ENCODE results near the gene FHAD1.
A peak's percentile ranks its signal among the peaks of the same experiment; 100 is the strongest.

FHAD1 gene

GRCh38 chr1:15229707-15230131 is 17.3 kb upstream of the FHAD1 start:
- no peaks in the 10 kb centered on the region for H3K79me2 ChIP-seq (ENCODE audit: low read length)
- H3K4me2 ChIP-seq (ENCODE audit: low read depth, low read length) = no peak overlapping the region
- no peak for DNase-seq
- H4K20me1 ChIP-seq (ENCODE audit: insufficient read depth, low read length) = no peaks in the 10 kb centered on the region
- no peak overlapping the region for H3K4me3 ChIP-seq (ENCODE audit: low read length)
- H3K4me1 ChIP-seq (ENCODE audit: low read length) = peaks cover 12% of the 10 kb centered on the region
- H2AFZ ChIP-seq (ENCODE audit: low read length) = no peak overlapping the region
- no peaks in the 10 kb centered on the region for H3K27me3 ChIP-seq (replicated peaks; ENCODE audit: insufficient read depth, low read length)
- no peak overlapping the region for H3K27ac ChIP-seq (ENCODE audit: low read length)
- H3K9me3 ChIP-seq (replicated peaks; ENCODE audit: insufficient read depth, low read length) = no peaks in the 10 kb centered on the region
- H3K9ac ChIP-seq (ENCODE audit: low read length) = no peak overlapping the region
- TF ChIP-seq CTCF (IDR thresholded peaks at IDR 0.05; ENCODE audit: low read length) (no peak), EZH2phosphoT487 (IDR thresholded peaks at IDR 0.05; ENCODE audit: low read length) (no peak), EZH2 (optimal IDR thresholded peaks at IDR 0.05; ENCODE audit: low read depth, low read length) (no peak)
- no peaks in the 10 kb centered on the region for H3K9me2 ChIP-seq (replicated peaks; ENCODE audit: insufficient read depth, low read length)
- H3F3A ChIP-seq (ENCODE audit: insufficient read depth, low read length) = peaks cover 8% of the 10 kb centered on the region
- no peaks in the 10 kb centered on the region for H3K36me3 ChIP-seq (replicated peaks; ENCODE audit: insufficient read depth, low read length)

GRCh38 chr1:15231714-15232201 is 15.3 kb upstream of the FHAD1 start:
- TF ChIP-seq CTCF (IDR thresholded peaks at IDR 0.05; ENCODE audit: low read length) = no peak
- no peak for TF ChIP-seq EZH2phosphoT487 (IDR thresholded peaks at IDR 0.05; ENCODE audit: low read length)
- Histone ChIP-seq H3K9ac (ENCODE audit: low read length) (no peak overlapping the region), H3F3A (ENCODE audit: insufficient read depth, low read length) (peaks cover 8% of the 10 kb centered on the region), H4K20me1 (ENCODE audit: insufficient read depth, low read length) (no peaks in the 10 kb centered on the region), H3K36me3 (replicated peaks; ENCODE audit: insufficient read depth, low read length) (no peaks in the 10 kb centered on the region), H2AFZ (ENCODE audit: low read length) (no peak overlapping the region), H3K4me3 (ENCODE audit: low read length) (peak overlapping the region; percentile 19; the same call in 1 of the 2 replicates), H3K79me2 (ENCODE audit: low read length) (no peaks in the 10 kb centered on the region), H3K27me3 (replicated peaks; ENCODE audit: insufficient read depth, low read length) (no peaks in the 10 kb centered on the region), H3K4me2 (ENCODE audit: low read depth, low read length) (peak overlapping the region; percentile 66), H3K27ac (ENCODE audit: low read length) (peak overlapping the region; percentile 55; the same call in 1 of the 2 replicates), H3K9me3 (replicated peaks; ENCODE audit: insufficient read depth, low read length) (no peaks in the 10 kb centered on the region), H3K9me2 (replicated peaks; ENCODE audit: insufficient read depth, low read length) (no peaks in the 10 kb centered on the region), H3K4me1 (ENCODE audit: low read length) (peaks cover 12% of the 10 kb centered on the region)
- DNase-seq = peak; percentile 91

GRCh38 chr1:15233689-15234088 is 13.3 kb upstream of the FHAD1 start:
- H3K27me3 ChIP-seq (replicated peaks; ENCODE audit: insufficient read depth, low read length) = no peaks in the 10 kb centered on the region
- no peaks in the 10 kb centered on the region for H3K9me2 ChIP-seq (replicated peaks; ENCODE audit: insufficient read depth, low read length)
- no peaks in the 10 kb centered on the region for H3K36me3 ChIP-seq (replicated peaks; ENCODE audit: insufficient read depth, low read length)
- TF ChIP-seq EZH2 (optimal IDR thresholded peaks at IDR 0.05; ENCODE audit: low read depth, low read length) (no peak), EZH2phosphoT487 (IDR thresholded peaks at IDR 0.05; ENCODE audit: low read length) (no peak), CTCF (IDR thresholded peaks at IDR 0.05; ENCODE audit: low read length) (no peak)
- H3K9ac ChIP-seq (ENCODE audit: low read length) = no peak overlapping the region
- H3K4me1 ChIP-seq (ENCODE audit: low read length) = peaks cover 12% of the 10 kb centered on the region
- no peak overlapping the region for H3K4me2 ChIP-seq (ENCODE audit: low read depth, low read length)
- no peak for DNase-seq
- no peaks in the 10 kb centered on the region for H4K20me1 ChIP-seq (ENCODE audit: insufficient read depth, low read length)
- H3F3A ChIP-seq (ENCODE audit: insufficient read depth, low read length) = peaks cover 8% of the 10 kb centered on the region
- no peaks in the 10 kb centered on the region for H3K9me3 ChIP-seq (replicated peaks; ENCODE audit: insufficient read depth, low read length)
- H2AFZ ChIP-seq (ENCODE audit: low read length) = no peak overlapping the region
- H3K27ac ChIP-seq (ENCODE audit: low read length) = no peak overlapping the region
- no peaks in the 10 kb centered on the region for H3K79me2 ChIP-seq (ENCODE audit: low read length)
- H3K4me3 ChIP-seq (ENCODE audit: low read length) = no peak overlapping the region

Measured in MM.1S (cell line).